ENCODE data around the gene ZDHHC12. TPM values are rescaled to one million over a fixed set of nuclear protein-coding genes. Genes with fewer than 3 reads are reported as not detected.

The ZDHHC12 gene
- total RNA-seq, 1 experiment from 2014 or later: 76.6 TPM

- no peak for DNase-seq
- peaks cover 2% of the 10 kb centered on the region for H3K36me3 ChIP-seq (replicated peaks; ENCODE audit: control insufficient read depth, insufficient read depth, low read length)
- no peak overlapping the region for H3K4me3 ChIP-seq (ENCODE audit: insufficient read depth, low read depth, low read length)
- H3K27me3 ChIP-seq (ENCODE audit: control insufficient read depth, insufficient read depth, low read length): no peaks in the 10 kb centered on the region
Observed at GRCh38 chr9:128721487-128722010, 2.4 kb downstream of the ZDHHC12 start.

DNA sequence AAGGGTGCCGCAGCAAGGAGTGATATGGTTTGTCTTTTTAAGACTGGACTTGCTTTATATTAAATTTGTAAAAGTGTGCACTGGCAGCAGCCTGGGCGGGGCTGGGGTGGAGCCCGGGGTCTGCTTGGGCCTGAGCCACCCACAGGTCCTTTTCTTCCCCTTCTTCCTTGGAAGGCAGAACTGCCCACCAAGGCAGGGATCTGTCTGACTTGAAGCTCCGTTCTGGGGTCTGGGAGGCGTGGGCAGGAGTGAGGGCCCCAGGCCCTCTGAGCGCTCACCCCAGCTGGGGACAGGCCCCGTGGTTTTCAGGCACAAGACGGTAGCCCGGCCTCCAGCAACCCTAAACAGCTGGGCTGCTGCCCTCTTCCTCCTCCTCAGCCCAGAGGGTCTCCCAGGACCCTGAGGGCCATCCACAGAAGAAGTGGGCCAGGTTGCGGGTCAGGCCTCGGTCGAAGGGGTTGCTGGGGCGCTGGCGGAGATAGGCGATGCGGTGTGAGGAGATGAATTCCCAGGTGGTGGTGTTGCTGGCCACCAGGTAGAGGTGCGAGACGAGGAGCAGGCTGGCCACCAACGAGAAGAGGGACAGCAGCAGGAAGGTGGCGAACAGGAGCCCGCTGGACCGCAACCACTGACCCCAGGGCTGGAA is 3.0 kb downstream of the ZDHHC12 start:
- Histone ChIP-seq H3K27me3 (ENCODE audit: control insufficient read depth, insufficient read depth, low read length) (no peaks in the 10 kb centered on the region), H3K36me3 (replicated peaks; ENCODE audit: control insufficient read depth, insufficient read depth, low read length) (peaks cover 2% of the 10 kb centered on the region), H3K4me3 (ENCODE audit: insufficient read depth, low read depth, low read length) (no peak overlapping the region)
- no peak for DNase-seq

DNA sequence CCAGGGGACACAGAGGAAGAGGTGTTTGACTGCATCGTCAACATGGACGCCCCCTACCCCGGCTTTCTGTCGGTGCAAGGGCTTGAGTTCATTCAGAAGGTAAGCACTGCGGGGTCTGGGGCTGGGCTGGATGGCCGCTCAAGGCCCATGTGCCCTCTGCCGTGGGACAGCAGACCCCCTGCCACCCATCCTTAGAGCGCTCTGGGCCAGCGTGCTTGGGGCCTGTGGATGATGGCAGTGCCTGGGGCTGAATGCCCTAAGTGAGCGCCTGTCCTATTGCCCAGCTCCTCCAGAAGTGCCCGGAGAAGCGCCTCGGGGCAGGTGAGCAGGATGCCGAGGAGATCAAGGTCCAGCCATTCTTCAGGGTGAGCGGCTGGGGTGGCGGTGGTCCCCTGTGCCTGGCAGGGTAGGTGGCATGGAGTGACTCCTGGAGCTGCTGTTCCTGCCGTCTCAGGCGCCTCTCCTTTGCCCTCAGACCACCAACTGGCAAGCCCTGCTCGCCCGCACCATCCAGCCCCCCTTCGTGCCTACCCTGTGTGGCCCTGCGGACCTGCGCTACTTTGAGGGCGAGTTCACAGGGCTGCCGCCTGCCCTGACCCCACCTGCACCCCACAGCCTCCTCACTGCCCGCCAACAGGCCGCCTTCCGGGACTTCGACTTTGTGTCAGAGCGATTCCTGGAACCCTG is 3.9 kb downstream of the ZDHHC12 start:
- peak; percentile 76 for DNase-seq
- H3K27me3 ChIP-seq (ENCODE audit: control insufficient read depth, insufficient read depth, low read length): no peaks in the 10 kb centered on the region
- H3K36me3 ChIP-seq (replicated peaks; ENCODE audit: control insufficient read depth, insufficient read depth, low read length): peaks cover 4% of the 10 kb centered on the region
- no peak overlapping the region for H3K4me3 ChIP-seq (ENCODE audit: insufficient read depth, low read depth, low read length)

- Histone ChIP-seq H3K4me3 (ENCODE audit: insufficient read depth, low read depth, low read length) (no peak overlapping the region), H3K36me3 (replicated peaks; ENCODE audit: control insufficient read depth, insufficient read depth, low read length) (peaks cover 7% of the 10 kb centered on the region), H3K27me3 (ENCODE audit: control insufficient read depth, insufficient read depth, low read length) (no peaks in the 10 kb centered on the region)
- DNase-seq: peak; percentile 46
Observed at GRCh38 chr9:128718475-128718874, 5.5 kb downstream of the ZDHHC12 start.

DNA sequence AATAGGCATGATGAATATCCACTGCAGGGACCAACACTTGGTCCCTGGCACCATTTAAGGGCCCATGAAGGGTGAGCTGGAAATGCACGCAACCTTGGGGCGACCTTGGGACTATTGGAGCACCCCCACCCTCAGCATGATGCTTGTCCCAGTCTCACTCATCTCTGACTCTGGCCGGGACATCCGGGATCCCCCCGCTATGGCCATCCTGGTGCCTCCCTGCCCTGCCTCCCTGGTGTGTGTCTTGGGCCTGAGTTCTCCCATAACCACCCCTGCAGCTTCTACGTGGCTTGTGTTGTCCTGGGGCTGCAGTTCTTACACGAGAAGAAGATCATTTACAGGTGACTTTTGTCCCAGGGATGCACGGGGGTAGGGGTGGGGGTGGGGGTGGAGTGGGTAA is 5.9 kb downstream of the ZDHHC12 start:
- no peaks in the 10 kb centered on the region for H3K27me3 ChIP-seq (ENCODE audit: control insufficient read depth, insufficient read depth, low read length)
- peak; percentile 41 for DNase-seq
- no peak overlapping the region for H3K4me3 ChIP-seq (ENCODE audit: insufficient read depth, low read depth, low read length)
- H3K36me3 ChIP-seq (replicated peaks; ENCODE audit: control insufficient read depth, insufficient read depth, low read length): peaks cover 7% of the 10 kb centered on the region

DNA sequence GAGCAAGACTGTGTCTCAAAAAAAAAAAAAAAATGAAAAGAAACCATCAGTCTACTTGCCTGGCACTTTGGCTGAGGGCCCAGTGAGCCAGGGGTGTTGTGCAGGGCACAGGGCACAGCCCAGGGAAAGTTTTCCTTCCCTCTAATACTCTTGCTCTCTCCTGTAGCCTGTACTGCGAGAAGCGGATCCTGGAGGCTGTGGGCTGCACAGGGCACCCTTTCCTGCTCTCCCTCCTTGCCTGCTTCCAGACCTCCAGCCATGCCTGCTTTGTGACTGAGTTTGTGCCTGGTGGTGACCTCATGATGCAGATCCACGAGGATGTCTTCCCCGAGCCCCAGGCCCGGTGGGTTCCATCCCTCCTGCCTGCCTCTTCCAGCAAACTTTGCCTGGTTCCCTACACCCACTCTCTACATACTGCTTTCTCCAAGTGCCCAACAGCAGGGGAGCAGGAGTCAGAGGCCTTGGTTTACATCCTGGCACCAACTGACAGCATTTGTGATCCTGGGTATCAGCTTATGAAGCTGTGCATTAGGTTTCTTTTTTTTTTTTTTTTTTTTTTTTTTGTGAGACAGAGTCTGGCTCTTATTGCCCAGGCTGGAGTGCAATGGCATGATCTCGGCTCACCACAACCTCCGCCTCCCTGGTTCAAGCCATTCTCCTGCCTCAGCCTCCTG is 7.2 kb downstream of the ZDHHC12 start:
- H3K4me3 ChIP-seq (ENCODE audit: insufficient read depth, low read depth, low read length): no peak overlapping the region
- H3K36me3 ChIP-seq (replicated peaks; ENCODE audit: control insufficient read depth, insufficient read depth, low read length): peaks cover 7% of the 10 kb centered on the region
- DNase-seq: peak; percentile 17
- no peaks in the 10 kb centered on the region for H3K27me3 ChIP-seq (ENCODE audit: control insufficient read depth, insufficient read depth, low read length)

- DNase-seq: peak; percentile 29
- peaks cover 7% of the 10 kb centered on the region for H3K36me3 ChIP-seq (replicated peaks; ENCODE audit: control insufficient read depth, insufficient read depth, low read length)
- H3K4me3 ChIP-seq (ENCODE audit: insufficient read depth, low read depth, low read length): no peak overlapping the region
- no peaks in the 10 kb centered on the region for H3K27me3 ChIP-seq (ENCODE audit: control insufficient read depth, insufficient read depth, low read length)
Observed at GRCh38 chr9:128715436-128715750, 8.5 kb downstream of the ZDHHC12 start.

- Histone ChIP-seq H3K27me3 (ENCODE audit: control insufficient read depth, insufficient read depth, low read length) (no peaks in the 10 kb centered on the region), H3K4me3 (ENCODE audit: insufficient read depth, low read depth, low read length) (no peak overlapping the region), H3K36me3 (replicated peaks; ENCODE audit: control insufficient read depth, insufficient read depth, low read length) (peaks cover 7% of the 10 kb centered on the region)
- DNase-seq: peak; percentile 30
Observed at GRCh38 chr9:128714586-128715435, 9.1 kb downstream of the ZDHHC12 start.

DNA sequence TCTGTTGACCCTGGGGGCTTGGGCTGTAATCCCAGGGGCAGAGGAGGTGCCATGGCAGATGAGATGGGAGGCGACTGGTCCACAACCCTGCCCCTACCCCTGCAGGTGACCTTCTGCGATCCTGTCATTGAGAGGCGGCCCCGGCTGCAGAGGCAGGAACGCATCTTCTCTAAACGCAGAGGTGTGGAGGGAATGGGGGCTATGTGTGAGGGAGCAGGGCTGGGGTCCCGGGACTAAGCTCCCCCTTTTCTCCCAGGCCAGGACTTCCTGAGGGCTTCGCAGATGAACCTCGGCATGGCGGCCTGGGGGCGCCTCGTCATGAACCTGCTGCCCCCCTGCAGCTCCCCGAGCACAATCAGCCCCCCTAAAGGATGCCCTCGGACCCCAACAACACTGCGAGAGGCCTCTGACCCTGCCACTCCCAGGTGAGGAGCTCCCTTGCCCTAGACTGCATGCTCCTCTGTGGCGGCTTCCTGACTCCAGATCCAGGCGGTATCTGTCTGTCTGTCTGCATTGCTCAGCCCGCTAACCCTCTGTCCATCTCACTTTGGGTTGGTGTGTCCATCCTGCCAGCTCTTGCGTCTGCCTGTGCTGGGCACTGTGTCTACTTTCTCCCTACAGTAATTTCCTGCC is 9.9 kb downstream of the ZDHHC12 start:
- peak; percentile 32 for DNase-seq
- no peaks in the 10 kb centered on the region for H3K27me3 ChIP-seq (ENCODE audit: control insufficient read depth, insufficient read depth, low read length)
- no peak overlapping the region for H3K4me3 ChIP-seq (ENCODE audit: insufficient read depth, low read depth, low read length)
- H3K36me3 ChIP-seq (replicated peaks; ENCODE audit: control insufficient read depth, insufficient read depth, low read length): peaks cover 7% of the 10 kb centered on the region

DNA sequence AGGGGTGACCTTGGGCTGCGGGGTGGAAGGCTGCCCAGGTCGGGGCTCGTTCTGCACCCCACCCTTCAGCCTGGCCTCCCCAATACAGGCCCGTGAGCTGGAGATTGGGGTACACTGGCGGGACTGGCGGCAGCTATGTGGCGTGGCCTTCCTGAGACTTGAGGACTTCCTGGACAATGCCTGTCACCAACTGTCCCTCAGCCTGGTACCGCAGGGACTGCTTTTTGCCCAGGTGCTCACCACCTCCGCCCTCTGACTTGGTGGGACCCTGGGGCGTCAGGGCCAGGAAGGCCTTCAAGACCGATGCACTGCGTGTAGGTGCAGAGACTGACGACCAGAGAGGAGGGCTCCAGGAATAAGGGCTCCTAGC is 10.5 kb downstream of the ZDHHC12 start:
- peak; percentile 29 for DNase-seq
- no peaks in the 10 kb centered on the region for H3K27me3 ChIP-seq (ENCODE audit: control insufficient read depth, insufficient read depth, low read length)
- H3K36me3 ChIP-seq (replicated peaks; ENCODE audit: control insufficient read depth, insufficient read depth, low read length): peaks cover 7% of the 10 kb centered on the region

GRCh38 chr9:128712451-128713410 is 11.2 kb downstream of the ZDHHC12 start:
- H3K4me3 ChIP-seq (ENCODE audit: insufficient read depth, low read depth, low read length): no peak overlapping the region
- DNase-seq: peak; percentile 48
- peaks cover 7% of the 10 kb centered on the region for H3K36me3 ChIP-seq (replicated peaks; ENCODE audit: control insufficient read depth, insufficient read depth, low read length)
- no peaks in the 10 kb centered on the region for H3K27me3 ChIP-seq (ENCODE audit: control insufficient read depth, insufficient read depth, low read length)

More for the DNA sequence above, 10.5 kb downstream of the ZDHHC12 start:
- H3K4me3 ChIP-seq (ENCODE audit: insufficient read depth, low read depth, low read length): no peak overlapping the region

DNA sequence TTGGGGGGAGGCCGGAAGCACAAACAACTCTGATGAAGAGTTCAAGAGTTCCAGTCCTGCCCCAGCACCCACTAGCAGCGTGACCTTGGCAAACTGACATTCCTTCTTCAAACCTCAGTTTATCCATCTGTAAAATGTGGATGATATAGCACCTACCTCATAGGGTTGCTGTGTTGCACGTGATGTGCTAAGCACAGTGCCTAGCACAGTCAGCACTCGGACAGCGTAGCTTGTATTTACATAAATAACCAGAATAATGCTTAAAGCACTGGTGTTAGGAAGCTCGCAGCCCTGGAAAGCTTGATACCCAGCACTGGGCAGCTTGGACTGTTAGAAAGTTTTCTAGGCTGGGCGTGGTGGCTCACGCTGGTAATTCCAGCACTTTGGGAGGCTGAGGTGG is 16.5 kb downstream of the ZDHHC12 start:
- Histone ChIP-seq H3K36me3 (replicated peaks; ENCODE audit: control insufficient read depth, insufficient read depth, low read length) (no peaks in the 10 kb centered on the region), H3K27me3 (ENCODE audit: control insufficient read depth, insufficient read depth, low read length) (no peaks in the 10 kb centered on the region), H3K4me3 (ENCODE audit: insufficient read depth, low read depth, low read length) (no peak overlapping the region)
- no peak for DNase-seq

DNA sequence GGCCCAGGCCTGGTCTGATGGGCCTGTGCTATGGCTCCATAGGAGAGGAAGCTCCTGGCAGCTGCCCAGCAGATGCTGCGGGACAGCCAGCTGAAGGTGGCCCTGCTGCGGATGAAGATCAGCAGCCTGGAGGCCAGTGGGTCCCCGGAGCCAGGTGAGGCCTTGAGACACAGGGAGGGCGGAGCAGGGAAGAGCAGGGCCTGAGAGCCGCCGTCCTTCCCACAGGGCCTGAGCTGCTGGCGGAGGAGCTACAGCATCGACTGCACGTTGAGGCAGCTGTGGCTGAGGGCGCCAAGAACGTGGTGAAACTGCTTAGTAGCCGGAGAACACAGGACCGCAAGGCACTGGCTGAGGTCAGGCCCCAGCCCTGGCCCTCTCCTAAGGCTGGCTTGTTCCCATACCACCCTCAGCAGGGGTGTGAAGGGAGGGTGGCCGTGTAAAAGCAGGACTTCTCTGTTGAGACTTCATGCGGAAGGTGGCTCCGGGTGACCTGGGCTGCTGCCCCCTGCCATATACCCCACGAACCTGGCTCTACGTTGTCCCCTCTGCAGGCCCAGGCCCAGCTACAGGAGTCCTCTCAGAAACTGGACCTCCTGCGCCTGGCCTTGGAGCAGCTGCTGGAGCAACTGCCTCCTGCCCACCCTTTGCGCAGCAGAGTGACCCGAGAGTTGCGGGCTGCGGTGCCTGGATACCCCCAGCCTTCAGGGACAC is 17.1 kb downstream of the ZDHHC12 start:
- Histone ChIP-seq H3K36me3 (replicated peaks; ENCODE audit: control insufficient read depth, insufficient read depth, low read length) (no peaks in the 10 kb centered on the region), H3K4me3 (ENCODE audit: insufficient read depth, low read depth, low read length) (no peak overlapping the region), H3K27me3 (ENCODE audit: control insufficient read depth, insufficient read depth, low read length) (no peaks in the 10 kb centered on the region)
- DNase-seq: peak; percentile 43
